ENCODE data around the gene GARIN5A. TPM values are rescaled to one million over a fixed set of nuclear protein-coding genes. Genes with fewer than 3 reads are reported as not detected.

Gene GARIN5A
- polyA plus RNA-seq, 1 of the 3 experiments (the other 2 are of a cell fraction): 1.3 TPM

DNA sequence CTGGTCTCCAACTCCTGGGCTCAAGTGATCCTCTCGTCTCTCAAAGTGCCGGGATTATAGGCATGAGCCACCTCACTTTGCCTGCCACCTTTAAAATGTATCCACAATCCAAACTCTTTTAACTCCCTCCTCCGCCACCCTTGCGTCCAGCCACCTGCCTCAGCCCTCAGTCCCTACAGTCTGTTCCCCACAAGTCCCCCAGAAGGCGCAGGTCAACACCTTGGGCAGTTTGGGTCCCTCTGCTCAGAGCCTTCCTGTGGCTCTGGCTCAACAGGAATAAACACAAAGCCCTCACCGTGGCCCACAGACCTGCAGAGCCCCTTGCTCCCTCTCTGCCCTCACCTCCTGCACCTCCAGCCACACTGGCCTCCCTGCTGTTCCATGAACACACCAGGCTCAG lies 7.8 kb downstream of the GARIN5A start:
- no peaks in the 10 kb centered on the region for H3K36me3 ChIP-seq (replicated peaks in 1 of 2; ENCODE audit: control insufficient read depth in 1 of 2, insufficient read depth in 2 of 2, low read length in 1 of 2)
- no peak overlapping the region for H3K9ac ChIP-seq
- no peaks in the 10 kb centered on the region; a peak in 1 of 4 replicates for H3K4me1 ChIP-seq (ENCODE audit: control insufficient read depth in 1 of 2, insufficient read depth in 2 of 2, low read depth in 1 of 2, low read length in 1 of 2)
- H3K4me3 ChIP-seq (ENCODE audit: low read depth in 2 of 2, low read length in 1 of 2): no peak overlapping the region
- no peaks in the 10 kb centered on the region for H3K27me3 ChIP-seq (ENCODE audit: insufficient read depth)
- no peak overlapping the region for H2AFZ ChIP-seq (ENCODE audit: low read depth)
- CTCF ChIA-PET: interaction anchor here (1.6 kb wide), 1 partner anchor 8 kb away, joined by 4 read pairs; no protein-coding TSS in a partner anchor
- no peak for DNase-seq
- H3K79me2 ChIP-seq (ENCODE audit: insufficient read depth): no peaks in the 10 kb centered on the region
- 60% methylated on average over 6 of the region's 6 CpGs for WGBS (ENCODE audit: low lambda C conversion rate)
- H4K20me1 ChIP-seq (ENCODE audit: insufficient read depth): no peaks in the 10 kb centered on the region
- POLR2A ChIA-PET: no interaction called here
- no peak overlapping the region for H3K27ac ChIP-seq (ENCODE audit: low read depth in 2 of 2, low read length in 1 of 2)
- no peaks in the 10 kb centered on the region for H3K9me3 ChIP-seq
- no peak overlapping the region for H3K4me2 ChIP-seq
- no peaks in the 10 kb centered on the region for H3K9me2 ChIP-seq
- TF ChIP-seq GATA2 (CRISPR knock-in tag; IDR thresholded peaks at IDR 0.05) (no peak), FOXJ3 (CRISPR knock-in tag; IDR thresholded peaks at IDR 0.05) (no peak), MXI1 (IDR thresholded peaks at IDR 0.05; ENCODE audit: low read depth, low read length) (no peak), GABPA (IDR thresholded peaks at IDR 0.05; ENCODE audit: low read depth) (no peak), TCF12 (IDR thresholded peaks at IDR 0.05) (no peak), RCOR1 (IDR thresholded peaks at IDR 0.05; ENCODE audit: low read length) (no peak), ELF1 (IDR thresholded peaks at IDR 0.05) (no peak), MEF2A (IDR thresholded peaks at IDR 0.05; ENCODE audit: borderline replicate concordance, low read depth) (no peak), NFIC (IDR thresholded peaks at IDR 0.05; ENCODE audit: borderline replicate concordance) (no peak), SIN3A (IDR thresholded peaks at IDR 0.05; ENCODE audit: borderline replicate concordance, low read depth, low read length) (no peak)
- TF ChIP-seq, protein P1, sequence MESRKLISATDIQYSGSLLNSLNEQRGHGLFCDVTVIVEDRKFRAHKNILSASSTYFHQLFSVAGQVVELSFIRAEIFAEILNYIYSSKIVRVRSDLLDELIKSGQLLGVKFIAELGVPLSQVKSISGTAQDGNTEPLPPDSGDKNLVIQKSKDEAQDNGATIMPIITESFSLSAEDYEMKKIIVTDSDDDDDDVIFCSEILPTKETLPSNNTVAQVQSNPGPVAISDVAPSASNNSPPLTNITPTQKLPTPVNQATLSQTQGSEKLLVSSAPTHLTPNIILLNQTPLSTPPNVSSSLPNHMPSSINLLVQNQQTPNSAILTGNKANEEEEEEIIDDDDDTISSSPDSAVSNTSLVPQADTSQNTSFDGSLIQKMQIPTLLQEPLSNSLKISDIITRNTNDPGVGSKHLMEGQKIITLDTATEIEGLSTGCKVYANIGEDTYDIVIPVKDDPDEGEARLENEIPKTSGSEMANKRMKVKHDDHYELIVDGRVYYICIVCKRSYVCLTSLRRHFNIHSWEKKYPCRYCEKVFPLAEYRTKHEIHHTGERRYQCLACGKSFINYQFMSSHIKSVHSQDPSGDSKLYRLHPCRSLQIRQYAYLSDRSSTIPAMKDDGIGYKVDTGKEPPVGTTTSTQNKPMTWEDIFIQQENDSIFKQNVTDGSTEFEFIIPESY (IDR thresholded peaks at IDR 0.05; ENCODE audit: borderline replicate concordance, low read depth): no peak
- TF ChIP-seq, protein P2, sequence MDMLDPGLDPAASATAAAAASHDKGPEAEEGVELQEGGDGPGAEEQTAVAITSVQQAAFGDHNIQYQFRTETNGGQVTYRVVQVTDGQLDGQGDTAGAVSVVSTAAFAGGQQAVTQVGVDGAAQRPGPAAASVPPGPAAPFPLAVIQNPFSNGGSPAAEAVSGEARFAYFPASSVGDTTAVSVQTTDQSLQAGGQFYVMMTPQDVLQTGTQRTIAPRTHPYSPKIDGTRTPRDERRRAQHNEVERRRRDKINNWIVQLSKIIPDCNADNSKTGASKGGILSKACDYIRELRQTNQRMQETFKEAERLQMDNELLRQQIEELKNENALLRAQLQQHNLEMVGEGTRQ (IDR thresholded peaks at IDR 0.05; ENCODE audit: borderline replicate concordance, low read depth, low read length): no peak
- TF ChIP-seq, protein P3, sequence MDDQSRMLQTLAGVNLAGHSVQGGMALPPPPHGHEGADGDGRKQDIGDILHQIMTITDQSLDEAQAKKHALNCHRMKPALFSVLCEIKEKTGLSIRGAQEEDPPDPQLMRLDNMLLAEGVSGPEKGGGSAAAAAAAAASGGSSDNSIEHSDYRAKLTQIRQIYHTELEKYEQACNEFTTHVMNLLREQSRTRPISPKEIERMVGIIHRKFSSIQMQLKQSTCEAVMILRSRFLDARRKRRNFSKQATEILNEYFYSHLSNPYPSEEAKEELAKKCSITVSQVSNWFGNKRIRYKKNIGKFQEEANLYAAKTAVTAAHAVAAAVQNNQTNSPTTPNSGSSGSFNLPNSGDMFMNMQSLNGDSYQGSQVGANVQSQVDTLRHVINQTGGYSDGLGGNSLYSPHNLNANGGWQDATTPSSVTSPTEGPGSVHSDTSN (IDR thresholded peaks at IDR 0.05): no peak
- peaks cover 15% of the 10 kb centered on the region for H3F3A ChIP-seq (replicated peaks; ENCODE audit: insufficient read depth)

DNA sequence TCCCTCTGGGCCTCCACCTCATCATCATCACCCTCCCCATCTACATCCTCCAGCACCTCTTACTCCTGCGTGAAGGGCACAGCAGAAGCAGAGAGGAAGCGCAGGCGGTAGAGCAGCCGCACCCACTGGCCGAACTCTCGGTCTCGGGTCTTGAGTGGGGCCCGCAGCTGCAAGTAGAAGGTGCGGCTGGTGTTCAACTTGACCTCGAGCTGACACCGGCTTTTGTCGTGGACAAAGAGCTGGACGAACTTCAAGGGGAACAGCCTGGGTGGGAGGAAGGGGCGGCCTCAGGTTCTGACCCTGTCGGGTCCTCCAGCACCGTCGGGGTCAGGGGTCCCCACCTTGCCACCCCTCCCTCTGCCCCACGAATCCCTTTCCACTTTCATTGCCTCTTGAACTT lies 9.1 kb downstream of the GARIN5A start:
- CTCF ChIA-PET: interaction anchor here (1.0 to 8.3 kb wide), 3 partner anchors 17 to 100 kb away, joined by 3 to 80 read pairs (median 6); no protein-coding TSS in a partner anchor
- TF ChIP-seq SMC3 (IDR thresholded peaks at IDR 0.05; ENCODE audit: low read depth, low read length): no peak
- POLR2A ChIA-PET: interaction anchor here (0.7 kb wide), 1 partner anchor 35 kb away, joined by 4 read pairs; no protein-coding TSS in a partner anchor

More for the DNA sequence above, 9.1 kb downstream of the GARIN5A start:
- Histone ChIP-seq H3K9me3 (no peaks in the 10 kb centered on the region), H4K20me1 (ENCODE audit: insufficient read depth) (no peaks in the 10 kb centered on the region), H3K9me2 (no peaks in the 10 kb centered on the region), H3K27ac (ENCODE audit: low read depth in 2 of 2, low read length in 1 of 2) (no peak overlapping the region), H3K27me3 (ENCODE audit: insufficient read depth) (no peaks in the 10 kb centered on the region), H3K4me1 (ENCODE audit: control insufficient read depth in 1 of 2, insufficient read depth in 2 of 2, low read depth in 1 of 2, low read length in 1 of 2) (no peaks in the 10 kb centered on the region; a peak in 1 of 4 replicates), H3F3A (replicated peaks; ENCODE audit: insufficient read depth) (peaks cover 10% of the 10 kb centered on the region), H2AFZ (ENCODE audit: low read depth) (no peak overlapping the region), H3K4me3 (ENCODE audit: low read depth in 2 of 2, low read length in 1 of 2) (no peak overlapping the region), H3K79me2 (ENCODE audit: insufficient read depth) (no peaks in the 10 kb centered on the region), H3K36me3 (replicated peaks in 1 of 2; ENCODE audit: control insufficient read depth in 1 of 2, insufficient read depth in 2 of 2, low read length in 1 of 2) (no peaks in the 10 kb centered on the region), H3K9ac (no peak overlapping the region), H3K4me2 (no peak overlapping the region)
- 75% methylated on average over 18 of the region's 18 CpGs for WGBS (ENCODE audit: low lambda C conversion rate)
- DNase-seq: no peak

Measured in SK-N-SH (cell line).